Placental pericyte (primary cell): Measurements from ENCODE around the gene OR6C65. TPM values are rescaled to one million over a fixed set of nuclear protein-coding genes. Genes with fewer than 3 reads are reported as not detected.

ENCODE experiments used
- total RNA-seq: library from RNA; depleted of rRNA; stranded (reverse); fragments of >200 nt; gene quantifications from 2 replicates; pipeline ENCODE4 v1.2.3, GENCODE V29; 2012

OR6C65 gene
- not detected in 2 replicates for total RNA-seq

GRCh38 chr12:55400229-55400628 lies at the start of gene OR6C65:
Gene OR6C65 (plus strand): TSS chr12:55400529. CDS start chr12:55400529, 0 bp downstream.

GRCh38 chr12:55362675-55363074 lies 37.7 kb upstream of the OR6C65 start, which contains the start of gene OR6C75:
Gene OR6C75 (plus strand): TSS chr12:55362975. CDS start chr12:55365111, 2,136 bp downstream.

GRCh38 chr12:55425954-55426353 lies 25.6 kb downstream of the OR6C65 start, which contains the start of gene OR6C76:
Gene OR6C76 (plus strand): TSS chr12:55426254. CDS start chr12:55426254, 0 bp downstream.

GRCh38 chr12:55443776-55444175 lies 43.4 kb downstream of the OR6C65 start, which contains the start of gene OR6C2:
Gene OR6C2 (plus strand): TSS chr12:55444076. CDS start chr12:55452214, 8,138 bp downstream.

Other genes starting within 250 kb of the OR6C65 start
- not detected in 2 replicates for gene OR10A7, start 179.5 kb upstream of the OR6C65 start, total RNA-seq
- gene OR6C74, start 155.9 kb upstream of the OR6C65 start, total RNA-seq = not detected in 2 replicates
- gene OR6C6, start 104.0 kb upstream of the OR6C65 start, total RNA-seq = not detected in 2 replicates
- not detected in 2 replicates for gene OR6C1, start 86.2 kb upstream of the OR6C65 start, total RNA-seq
- not detected in 2 replicates for gene OR6C3, start 69.8 kb upstream of the OR6C65 start, total RNA-seq
- gene OR6C75, start 37.6 kb upstream of the OR6C65 start, total RNA-seq = not detected in 2 replicates
- not detected in 2 replicates for gene OR6C76, start 25.7 kb downstream of the OR6C65 start, total RNA-seq
- not detected in 2 replicates for gene OR6C2, start 43.5 kb downstream of the OR6C65 start, total RNA-seq
- gene OR6C70, start 69.6 kb downstream of the OR6C65 start, total RNA-seq = not detected in 2 replicates
- gene OR6C68, start 91.8 kb downstream of the OR6C65 start, total RNA-seq = not detected in 2 replicates
- gene OR6C4, start 149.1 kb downstream of the OR6C65 start, total RNA-seq = not detected in 2 replicates
- gene OR2AP1, start 171.9 kb downstream of the OR6C65 start, total RNA-seq = not detected in 2 replicates
- not detected in 2 replicates for gene OR10P1, start 236.4 kb downstream of the OR6C65 start, total RNA-seq